ENCODE measurements around the gene ZC3H7B.
"Not testable (repeated sequence)": the region's sequence is repeated elsewhere in the genome, so short reads cannot be mapped to it uniquely, and the experiment has no call there.

Gene ZC3H7B

GRCh38 chr22:41395531-41396240, 94.4 kb downstream of the ZC3H7B start:
- H3K9me3 ChIP-seq (ENCODE audit: control insufficient read depth, insufficient read depth, low read length), result no peaks in the 10 kb centered on the region
- H3K27ac ChIP-seq (ENCODE audit: low read depth, low read length), result no peak overlapping the region
- TF ChIP-seq EZH2phosphoT487 (IDR thresholded peaks at IDR 0.05; ENCODE audit: borderline replicate concordance, low read length), result no peak
- TF ChIP-seq CTCF (IDR thresholded peaks at IDR 0.05; ENCODE audit: low read depth, low read length, poor library complexity, severe bottlenecking), result no peak
- no peaks in the 10 kb centered on the region for H4K20me1 ChIP-seq (ENCODE audit: control insufficient read depth, insufficient read depth, low read depth, low read length)
- H3K79me2 ChIP-seq (ENCODE audit: control insufficient read depth, low read length), result no peaks in the 10 kb centered on the region
- H3K9me2 ChIP-seq (replicated peaks; ENCODE audit: control insufficient read depth, low read length), result no peaks in the 10 kb centered on the region
- no peak overlapping the region for H3K4me2 ChIP-seq (ENCODE audit: low read length)
- peaks cover 18% of the 10 kb centered on the region; the same call in 1 of the 2 replicates for H3K36me3 ChIP-seq (ENCODE audit: control insufficient read depth, low read length)
- no peak overlapping the region for H3K4me3 ChIP-seq (ENCODE audit: low read length)
- no peaks in the 10 kb centered on the region for H3K4me1 ChIP-seq (ENCODE audit: control insufficient read depth, low read length)
- H3K27me3 ChIP-seq (ENCODE audit: control insufficient read depth, low read length), result no peaks in the 10 kb centered on the region
- H3F3A ChIP-seq (ENCODE audit: control insufficient read depth, insufficient read depth), result no peaks in the 10 kb centered on the region

GRCh38 chr22:41397143-41397811, 96.0 kb downstream of the ZC3H7B start:
- Histone ChIP-seq H3K36me3 (ENCODE audit: control insufficient read depth, low read length) (peaks cover 14% of the 10 kb centered on the region; the same call in 1 of the 2 replicates), H4K20me1 (ENCODE audit: control insufficient read depth, insufficient read depth, low read depth, low read length) (no peaks in the 10 kb centered on the region), H3K4me1 (ENCODE audit: control insufficient read depth, low read length) (peaks cover 4% of the 10 kb centered on the region; the same call in 1 of the 2 replicates), H3K4me3 (ENCODE audit: low read length) (no peak overlapping the region), H3K79me2 (ENCODE audit: control insufficient read depth, low read length) (no peaks in the 10 kb centered on the region), H3K27me3 (ENCODE audit: control insufficient read depth, low read length) (no peaks in the 10 kb centered on the region), H3K9me2 (replicated peaks; ENCODE audit: control insufficient read depth, low read length) (no peaks in the 10 kb centered on the region), H3K27ac (ENCODE audit: low read depth, low read length) (no peak overlapping the region), H3F3A (ENCODE audit: control insufficient read depth, insufficient read depth) (no peaks in the 10 kb centered on the region), H3K4me2 (ENCODE audit: low read length) (no peak overlapping the region), H3K9me3 (ENCODE audit: control insufficient read depth, insufficient read depth, low read length) (no peaks in the 10 kb centered on the region)
- TF ChIP-seq EZH2phosphoT487 (IDR thresholded peaks at IDR 0.05; ENCODE audit: borderline replicate concordance, low read length), result no peak

GRCh38 chr22:41398921-41399320, 97.6 kb downstream of the ZC3H7B start:
- TF ChIP-seq EZH2phosphoT487 (IDR thresholded peaks at IDR 0.05; ENCODE audit: borderline replicate concordance, low read length), result no peak
- Histone ChIP-seq H3K9me2 (replicated peaks; ENCODE audit: control insufficient read depth, low read length) (no peaks in the 10 kb centered on the region), H3F3A (ENCODE audit: control insufficient read depth, insufficient read depth) (no peaks in the 10 kb centered on the region), H3K79me2 (ENCODE audit: control insufficient read depth, low read length) (no peaks in the 10 kb centered on the region), H4K20me1 (ENCODE audit: control insufficient read depth, insufficient read depth, low read depth, low read length) (no peaks in the 10 kb centered on the region), H3K9me3 (ENCODE audit: control insufficient read depth, insufficient read depth, low read length) (no peaks in the 10 kb centered on the region), H3K4me3 (ENCODE audit: low read length) (no peak overlapping the region), H3K4me2 (ENCODE audit: low read length) (no peak overlapping the region), H3K36me3 (ENCODE audit: control insufficient read depth, low read length) (peaks cover 14% of the 10 kb centered on the region; the same call in 1 of the 2 replicates), H3K27ac (ENCODE audit: low read depth, low read length) (no peak overlapping the region), H3K4me1 (ENCODE audit: control insufficient read depth, low read length) (peaks cover 10% of the 10 kb centered on the region), H3K27me3 (ENCODE audit: control insufficient read depth, low read length) (no peaks in the 10 kb centered on the region)

GRCh38 chr22:41401781-41402648, 100.7 kb downstream of the ZC3H7B start:
- no peak overlapping the region for H3K27ac ChIP-seq (ENCODE audit: low read depth, low read length)
- H3K27me3 ChIP-seq (ENCODE audit: control insufficient read depth, low read length), result no peaks in the 10 kb centered on the region
- TF ChIP-seq EZH2phosphoT487 (IDR thresholded peaks at IDR 0.05; ENCODE audit: borderline replicate concordance, low read length), result no peak
- TF ChIP-seq CTCF (IDR thresholded peaks at IDR 0.05; ENCODE audit: low read depth, low read length, poor library complexity, severe bottlenecking), result no peak
- no peaks in the 10 kb centered on the region for H3K9me3 ChIP-seq (ENCODE audit: control insufficient read depth, insufficient read depth, low read length)
- no peaks in the 10 kb centered on the region for H4K20me1 ChIP-seq (ENCODE audit: control insufficient read depth, insufficient read depth, low read depth, low read length)
- peaks cover 3% of the 10 kb centered on the region; the same call in 1 of the 2 replicates for H3F3A ChIP-seq (ENCODE audit: control insufficient read depth, insufficient read depth)
- no peak overlapping the region for H3K4me3 ChIP-seq (ENCODE audit: low read length)
- no peaks in the 10 kb centered on the region for H3K36me3 ChIP-seq (ENCODE audit: control insufficient read depth, low read length)
- H3K79me2 ChIP-seq (ENCODE audit: control insufficient read depth, low read length), result no peaks in the 10 kb centered on the region
- H3K4me1 ChIP-seq (ENCODE audit: control insufficient read depth, low read length), result peaks cover 32% of the 10 kb centered on the region
- no peak overlapping the region for H3K4me2 ChIP-seq (ENCODE audit: low read length)
- no peaks in the 10 kb centered on the region for H3K9me2 ChIP-seq (replicated peaks; ENCODE audit: control insufficient read depth, low read length)

- H3K9me2 ChIP-seq (replicated peaks; ENCODE audit: control insufficient read depth, low read length); H3K27ac ChIP-seq (ENCODE audit: low read depth, low read length); H3F3A ChIP-seq (ENCODE audit: control insufficient read depth, insufficient read depth); H3K4me2 ChIP-seq (ENCODE audit: low read length); H4K20me1 ChIP-seq (ENCODE audit: control insufficient read depth, insufficient read depth, low read depth, low read length); H3K9me3 ChIP-seq (ENCODE audit: control insufficient read depth, insufficient read depth, low read length); H3K79me2 ChIP-seq (ENCODE audit: control insufficient read depth, low read length); H3K4me3 ChIP-seq (ENCODE audit: low read length); H3K36me3 ChIP-seq (ENCODE audit: control insufficient read depth, low read length); H3K27me3 ChIP-seq (ENCODE audit: control insufficient read depth, low read length): not testable (repeated sequence)
- peaks cover 40% of the 10 kb centered on the region for H3K4me1 ChIP-seq (ENCODE audit: control insufficient read depth, low read length)
These were observed 101.5 kb downstream of the ZC3H7B start for GRCh38 chr22:41402851-41403250.

All from DOHH2 (cell line).